Stimulated activated effector memory CD8-positive, alpha-beta T cell treated with anti-CD3 and anti-CD28 coated beads, Interleukin-12 subunit alpha, Interleukin-12 subunit beta, amount 100 ng/mL, for 72 hours (primary cell): ENCODE data around the gene CALHM4.
"Not testable (repeated sequence)": the region's sequence is repeated elsewhere in the genome, so short reads cannot be mapped to it uniquely, and the experiment has no call there.

ENCODE experiments used
- ATAC-seq: fragments of 150-1000 bp; cut with Tn5 transposase; 2 replicates; pipeline ENCODE4 v1.10.0; 2021
- DNase-seq, 2 donors: peaks; one replicate each; pipeline ENCODE4 v3.0.0; 2021 to 2022; ENCODE audit warnings: low spot score in 2 of 2
- H3K27ac Mint-ChIP-seq: one replicate; pipeline ENCODE4 v1.8.0; 2022; ENCODE audit warnings: mild to moderate bottlenecking, mixed read lengths
- H3K36me3 Mint-ChIP-seq: one replicate; pipeline ENCODE4 v1.8.0; 2022; ENCODE audit warnings: mild to moderate bottlenecking, mixed read lengths
- H3K4me1 Mint-ChIP-seq: one replicate; pipeline ENCODE4 v1.8.0; 2022; ENCODE audit warnings: mixed read lengths
- H3K4me3 Mint-ChIP-seq: one replicate; pipeline ENCODE4 v1.8.0; 2022; ENCODE audit warnings: mild to moderate bottlenecking, mixed read lengths
- H3K9me3 Mint-ChIP-seq: one replicate; pipeline ENCODE4 v1.8.0; 2022; ENCODE audit warnings: mixed read lengths

Gene CALHM4

DNA sequence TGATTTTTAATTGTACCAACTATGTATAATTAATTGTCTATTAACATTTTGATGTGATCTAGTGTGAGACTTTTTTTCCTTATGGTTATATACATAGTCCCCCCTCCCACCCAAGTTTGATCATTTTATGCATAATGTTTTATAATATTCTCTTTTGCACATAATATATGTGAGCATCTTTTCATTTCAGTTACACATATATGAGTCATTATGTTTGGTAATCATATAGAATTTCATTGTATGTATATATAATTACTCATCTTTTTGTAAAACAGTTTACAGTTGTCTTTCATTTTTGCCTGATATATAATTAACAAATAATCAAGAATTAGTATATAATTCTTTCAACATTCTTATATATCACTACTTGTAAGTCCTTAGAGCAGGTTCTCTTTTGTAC, 32.7 kb downstream of the CALHM4 start:
- Mint-ChIP-seq H3K4me3 (no peak overlapping the region), H3K4me1 (no peaks in the 10 kb centered on the region), H3K36me3 (peaks cover 95% of the 10 kb centered on the region)

DNA sequence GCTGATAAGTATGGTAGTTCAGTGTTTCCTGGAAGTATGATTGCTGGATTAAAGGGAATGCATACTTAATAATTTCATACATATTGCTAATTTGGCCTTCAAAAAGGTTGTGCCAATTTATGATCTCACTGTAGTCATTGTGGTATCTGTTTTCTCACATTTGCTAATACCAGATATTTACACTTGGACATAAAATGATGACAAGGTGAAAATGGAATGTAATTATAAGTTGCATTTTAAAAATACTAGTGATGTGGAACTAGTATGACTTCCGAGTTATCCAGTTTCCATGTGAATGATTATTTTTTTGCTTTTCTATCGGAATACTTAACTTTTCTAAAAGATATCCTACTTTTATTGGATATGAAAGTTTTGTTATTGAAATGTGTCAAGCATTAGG, 33.2 kb downstream of the CALHM4 start:
- DNase-seq = no peak
- H3K27ac Mint-ChIP-seq = no peak overlapping the region
- H3K4me1 Mint-ChIP-seq = no peaks in the 10 kb centered on the region
- no peak for ATAC-seq
- no peaks in the 10 kb centered on the region for H3K9me3 Mint-ChIP-seq
- no peak overlapping the region for H3K4me3 Mint-ChIP-seq
- H3K36me3 Mint-ChIP-seq = peaks cover 95% of the 10 kb centered on the region

More for the DNA sequence above, 32.7 kb downstream of the CALHM4 start:
- Mint-ChIP-seq H3K9me3 (no peaks in the 10 kb centered on the region), H3K27ac (no peak overlapping the region)
- ATAC-seq (no peak), DNase-seq (no peak)

DNA sequence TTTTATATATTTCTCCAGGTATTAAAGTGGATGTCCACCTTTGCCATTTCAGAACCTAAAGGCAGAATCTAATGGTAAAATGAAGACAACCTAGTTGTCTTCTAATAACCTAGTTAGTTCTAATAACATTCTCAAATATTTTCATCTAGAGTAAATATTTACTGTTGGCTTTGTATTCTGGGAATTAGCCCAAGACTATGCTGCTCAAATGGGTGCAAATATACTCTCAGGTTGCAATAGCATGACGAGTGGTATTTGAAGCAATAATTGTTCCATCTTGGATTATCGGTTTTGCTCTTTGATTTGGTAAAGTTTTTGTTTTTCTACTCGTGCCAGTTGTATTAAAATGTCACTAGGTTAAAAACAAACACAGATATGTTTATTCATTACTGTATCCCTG, 41.7 kb downstream of the CALHM4 start:
- Mint-ChIP-seq H3K36me3 (peaks cover 64% of the 10 kb centered on the region), H3K27ac (no peak overlapping the region), H3K4me3 (no peak overlapping the region), H3K4me1 (no peaks in the 10 kb centered on the region), H3K9me3 (no peaks in the 10 kb centered on the region)
- DNase-seq = no peak
- no peak for ATAC-seq

DNA sequence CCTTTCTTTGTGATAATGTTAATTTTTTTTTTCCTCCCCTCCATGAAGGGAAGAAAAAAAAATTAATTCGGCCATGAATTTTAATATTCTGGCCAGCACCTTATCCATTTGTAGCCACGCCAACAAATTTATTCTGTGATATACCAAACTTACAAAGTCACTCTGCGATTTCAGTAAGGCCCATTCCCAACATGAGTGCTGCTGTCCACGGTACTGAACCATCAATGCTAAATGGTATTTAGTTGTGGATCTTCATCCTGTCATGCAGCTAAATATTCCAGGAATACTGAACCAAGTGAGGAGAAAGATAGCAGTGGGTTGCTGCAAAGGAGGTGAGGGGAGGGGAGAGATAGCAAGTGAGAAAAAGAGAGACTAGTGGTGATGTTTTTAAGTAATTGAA, 43.3 kb downstream of the CALHM4 start:
- DNase-seq = no peak
- ATAC-seq = no peak
- Mint-ChIP-seq H3K4me1 (no peaks in the 10 kb centered on the region), H3K4me3 (no peak overlapping the region), H3K36me3 (peaks cover 53% of the 10 kb centered on the region), H3K9me3 (no peaks in the 10 kb centered on the region), H3K27ac (no peak overlapping the region)

- H3K4me1 Mint-ChIP-seq, H3K4me3 Mint-ChIP-seq, H3K9me3 Mint-ChIP-seq, DNase-seq, ATAC-seq, H3K27ac Mint-ChIP-seq: not testable (repeated sequence)
- H3K36me3 Mint-ChIP-seq = peaks cover 11% of the 10 kb centered on the region
Measured at GRCh38 chr6:116603916-116604315, 50.4 kb downstream of the CALHM4 start.

DNA sequence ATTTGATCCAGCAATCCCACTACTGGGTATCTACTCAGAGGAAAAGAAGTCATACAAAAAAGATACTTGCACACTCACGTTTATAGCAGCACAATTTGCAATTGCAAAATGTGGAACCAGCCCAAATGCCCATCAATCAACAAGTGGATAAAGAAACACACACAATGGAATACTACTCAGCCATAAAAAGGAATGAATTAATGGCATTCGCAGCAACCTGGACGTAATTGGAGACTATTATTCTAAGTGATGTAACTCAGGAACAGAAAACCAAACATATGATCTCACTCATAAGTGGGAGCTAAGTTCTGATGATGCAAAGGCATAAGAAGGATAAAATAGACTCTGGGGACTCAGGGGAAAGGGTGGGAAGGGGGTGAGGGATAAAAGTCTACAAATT, 51.3 kb downstream of the CALHM4 start:
- H3K4me3 Mint-ChIP-seq, H3K36me3 Mint-ChIP-seq, H3K27ac Mint-ChIP-seq, ATAC-seq, DNase-seq, H3K9me3 Mint-ChIP-seq, H3K4me1 Mint-ChIP-seq: not testable (repeated sequence)

- Mint-ChIP-seq H3K9me3 (no peaks in the 10 kb centered on the region), H3K36me3 (peaks cover 5% of the 10 kb centered on the region), H3K4me3 (no peak overlapping the region), H3K4me1 (no peaks in the 10 kb centered on the region), H3K27ac (no peak overlapping the region)
- no peak for ATAC-seq
- no peak for DNase-seq
Measured at GRCh38 chr6:116605935-116606334, 52.4 kb downstream of the CALHM4 start.
